ENCODE results near the gene TM6SF1. TPM values are rescaled to one million over a fixed set of nuclear protein-coding genes. Genes with fewer than 3 reads are reported as not detected.

Gene TM6SF1
- total and polyA plus RNA-seq, 2 of the 8 experiments (the other 6 are each of a cell fraction or from before 2014, with no cell fraction given), result 0.74 to 1.0 TPM

- H2BK12ac ChIP-seq (ENCODE audit: low read depth, low read length), result no peak overlapping the region
- no peak overlapping the region for H3K14ac ChIP-seq (ENCODE audit: insufficient read length)
- H4K91ac ChIP-seq (replicated peaks; ENCODE audit: insufficient read length, low read length), result no peak overlapping the region
- H3K4me1 ChIP-seq (replicated peaks in 1 of 4; ENCODE audit: control insufficient read depth in 3 of 4, insufficient read depth in 4 of 4, low read length in 3 of 4), result no peaks in the 10 kb centered on the region
- no peak overlapping the region for H3K56ac ChIP-seq (replicated peaks; ENCODE audit: insufficient read length, low read depth, low read length)
- no peak overlapping the region for H2BK120ac ChIP-seq (replicated peaks; ENCODE audit: low read depth, low read length)
- H3K4ac ChIP-seq (replicated peaks; ENCODE audit: insufficient read length, low read depth, low read length), result no peak overlapping the region
- WGBS, 2 experiments (ENCODE audit: extremely low coverage in 1 of 2, insufficient coverage in 1 of 2, insufficient read length in 1 of 2, insufficient replicate concordance in 2 of 2, low coverage in 1 of 2, low lambda C conversion rate in 2 of 2, missing lambda C conversion rate in 1 of 2), result 72% methylated on average over 5 of the region's 5 CpGs; no CpG with 5 or more reads in 1 of the 2 experiments
- no peak overlapping the region for H3K18ac ChIP-seq (ENCODE audit: extremely low read depth, low read length)
- no peaks in the 10 kb centered on the region for H3K9me3 ChIP-seq (ENCODE audit: insufficient read depth in 2 of 2, low read depth in 1 of 2, low read length in 1 of 2)
- DNase-seq (ENCODE audit: low read depth in 1 of 2, low spot score in 2 of 2) (no peak), FAIRE-seq (no peak)
- H3K23me2 ChIP-seq (ENCODE audit: low read depth, low read length), result peaks cover 6% of the 10 kb centered on the region; the same call in 1 of the 2 replicates
- H3K4me2 ChIP-seq (ENCODE audit: insufficient read depth in 1 of 2, low read depth in 2 of 2, low read length in 2 of 2), result no peak overlapping the region
- no peak overlapping the region for H2AFZ ChIP-seq (ENCODE audit: low read length)
- no peaks in the 10 kb centered on the region for H3K79me2 ChIP-seq (ENCODE audit: control insufficient read depth in 1 of 2, insufficient read depth in 2 of 2, low read length in 2 of 2)
- TF ChIP-seq SIX5 (IDR thresholded peaks at IDR 0.05; ENCODE audit: low read depth, low read length) (no peak), ASH2L (IDR thresholded peaks at IDR 0.05; ENCODE audit: low read length) (no peak), BACH1 (IDR thresholded peaks at IDR 0.05; ENCODE audit: low read length) (no peak), MAFK (IDR thresholded peaks at IDR 0.05; ENCODE audit: low read depth, low read length) (no peak), ZNF274 (IDR thresholded peaks at IDR 0.05; ENCODE audit: borderline replicate concordance, extremely low read depth, low read length) (no peak), JUN (IDR thresholded peaks at IDR 0.05; ENCODE audit: low read depth, low read length) (no peak), POLR2AphosphoS5 (IDR thresholded peaks at IDR 0.05; ENCODE audit: low read depth, low read length) (no peak), SRF (IDR thresholded peaks at IDR 0.05; ENCODE audit: low read depth, low read length) (no peak), NRF1 (IDR thresholded peaks at IDR 0.05; ENCODE audit: low read depth, low read length) (no peak)
- H4K20me1 ChIP-seq (replicated peaks in 1 of 2; ENCODE audit: control insufficient read depth in 1 of 2, insufficient read depth in 2 of 2, low read length in 2 of 2), result peaks cover 0 to 2% of the 10 kb centered on the region in 2 experiments
- no peak overlapping the region for H3K23ac ChIP-seq (ENCODE audit: insufficient read length)
- H4K5ac ChIP-seq (ENCODE audit: insufficient read length, low read depth, low read length), result no peak overlapping the region
- no peaks in the 10 kb centered on the region for H3K36me3 ChIP-seq (ENCODE audit: control insufficient read depth in 2 of 4, insufficient read depth in 4 of 4, low read length in 3 of 4)
- no peak overlapping the region for H2AK5ac ChIP-seq (ENCODE audit: low read depth, low read length)
- POLR2A ChIA-PET (ENCODE audit: partially characterized antibody), result interaction anchor here (1.2 to 1.6 kb wide), 2 partner anchors 12 to 13 kb away, joined by 3 to 5 read pairs; no protein-coding TSS in a partner anchor
- H3K27ac ChIP-seq (ENCODE audit: low read depth, low read length), result no peak overlapping the region
- H3K79me1 ChIP-seq (ENCODE audit: low read depth, low read length), result no peaks in the 10 kb centered on the region
- no peak overlapping the region for H2BK20ac ChIP-seq (ENCODE audit: low read length)
- no peak overlapping the region for H3K9ac ChIP-seq (replicated peaks in 1 of 4; ENCODE audit: extremely low read depth in 1 of 4, low read depth in 3 of 4, low read length in 3 of 4)
- H2BK5ac ChIP-seq (ENCODE audit: low read depth, low read length), result no peak overlapping the region
- H3K4me3 ChIP-seq (ENCODE audit: extremely low read depth in 1 of 4, insufficient read depth in 2 of 4, low read depth in 3 of 4, low read length in 4 of 4), result no peak overlapping the region
- no peak overlapping the region for H2BK15ac ChIP-seq (ENCODE audit: low read length)
- CTCF ChIA-PET (ENCODE audit: partially characterized antibody), result interaction anchor here (1.2 kb wide), 1 partner anchor 26 kb away, joined by 3 read pairs; no protein-coding TSS in a partner anchor
- H4K8ac ChIP-seq (ENCODE audit: extremely low read depth, insufficient read depth, low read length), result no peak overlapping the region
- peaks cover 0 to 4% (median 0%) of the 10 kb centered on the region in 4 experiments; a peak in 3 of 7 replicates for H3K27me3 ChIP-seq (replicated peaks in 1 of 4; ENCODE audit: control insufficient read depth in 3 of 4, extremely low read depth in 1 of 4, insufficient read depth in 3 of 4, low read length in 3 of 4)
Measured at GRCh38 chr15:83113881-83114674, 6.6 kb downstream of the TM6SF1 start.

Data from H1 (cell line).